B cell (primary cell): Measurements from ENCODE around the gene USP34. TPM values are rescaled to one million over a fixed set of nuclear protein-coding genes. Genes with fewer than 3 reads are reported as not detected.
"Not testable (repeated sequence)": the region's sequence is repeated elsewhere in the genome, so short reads cannot be mapped to it uniquely, and the experiment has no call there.

ENCODE experiments used
- ATAC-seq: fragments of 200-7000 bp; cut with Tn5 transposase; one replicate; pipeline ENCODE4 v1.10.0; 2021; ENCODE audit warnings: low read depth, mild to moderate bottlenecking, moderate number of reproducible peaks, moderate library complexity
- CTCF ChIA-PET: fragments of 350-600 bp; sonication (Branson Sonifier 250); formaldehyde crosslinking; loops from one replicate; lab custom pipeline; 2021; ENCODE audit warnings: antibody characterized with exemption, inconsistent platforms; lab: Charles Lee
- POLR2A ChIA-PET: fragments of 350-600 bp; sonication (Branson Sonifier 250); formaldehyde crosslinking; loops from one replicate; lab custom pipeline; 2021; ENCODE audit warnings: antibody characterized with exemption; lab: Charles Lee
- DNase-seq: peaks from one replicate; pipeline ENCODE4 v3.0.0; 2013
- H2AFZ ChIP-seq: 2 replicates; pipeline ENCODE4 v1.6.1; 2012; ENCODE audit warnings: mild to moderate bottlenecking, low read depth, low read length; ENCODE audit not compliant: insufficient read depth, poor library complexity, severe bottlenecking
- H3K27ac ChIP-seq, 2 donors: 1 replicate in 1 of 2; 2 replicates in 1 of 2; pipeline ENCODE4 v1.5.1; 2012 to 2013; ENCODE audit warnings: low read length in 2 of 2, mild to moderate bottlenecking in 2 of 2, moderate library complexity in 1 of 2
- H3K27me3 ChIP-seq, 4 experiments: fragments of 200-600 bp in 1 of 4; sonication (generic) in 1 of 4; replicated peaks in 1 of 4; 1 replicate in 2 of 4; 2 replicates in 2 of 4; pipeline versions ENCODE4 v1.6.1 to v1.7.0; 2013 to 2016; ENCODE audit warnings: low read length in 3 of 4, mild to moderate bottlenecking in 2 of 4, mixed read lengths in 1 of 4, moderate library complexity in 1 of 4; ENCODE audit not compliant: insufficient read depth in 4 of 4, control insufficient read depth in 3 of 4; ENCODE audit errors: control extremely low read depth in 1 of 4
- H3K36me3 ChIP-seq, 2 experiments: replicated peaks in 1 of 2; 1 replicate in 1 of 2; 2 replicates in 1 of 2; pipeline versions ENCODE4 v1.6.1 to v1.7.1; 2013; ENCODE audit warnings: low read length in 1 of 2; ENCODE audit not compliant: insufficient read depth in 2 of 2, control insufficient read depth in 1 of 2; ENCODE audit errors: control extremely low read depth in 1 of 2, extremely low read depth in 1 of 2
- H3K4me1 ChIP-seq, 2 donors: fragments of 200-600 bp in 1 of 2; sonication (generic) in 1 of 2; 1 replicate in 1 of 2; 2 replicates in 1 of 2; pipeline versions ENCODE4 v1.5.1 to v1.6.1; 2013 to 2017; ENCODE audit warnings: low read length in 2 of 2; ENCODE audit not compliant: control insufficient read depth in 2 of 2, insufficient read depth in 2 of 2
- H3K4me2 ChIP-seq: replicated peaks from 2 replicates; pipeline ENCODE3; 2012; ENCODE audit warnings: mild to moderate bottlenecking, low read depth, low read length; ENCODE audit not compliant: poor library complexity, severe bottlenecking
- H3K4me3 ChIP-seq, 5 experiments: fragments of 200-600 bp in 1 of 5; sonication (generic) in 1 of 5; 1 replicate in 3 of 5; 2 replicates in 2 of 5; pipeline versions ENCODE4 v1.5.1 to v1.7.0; 2011 to 2016; ENCODE audit warnings: low read length in 4 of 5, mild to moderate bottlenecking in 4 of 5, low read depth in 2 of 5, control low read depth in 1 of 5, moderate library complexity in 1 of 5; ENCODE audit not compliant: insufficient read depth in 1 of 5; ENCODE audit errors: control extremely low read depth in 1 of 5, extremely low read depth in 1 of 5
- H3K79me2 ChIP-seq: fragments of 200-600 bp; sonication (generic); one replicate; pipeline ENCODE4 v1.6.0; 2016; ENCODE audit warnings: low read length; ENCODE audit not compliant: control insufficient read depth, insufficient read depth
- H3K9ac ChIP-seq: fragments of 200-600 bp; sonication (generic); 2 replicates; pipeline ENCODE4 v1.6.1; 2017; ENCODE audit warnings: mild to moderate bottlenecking, low read length, moderate library complexity
- H3K9me3 ChIP-seq, 3 donors: one replicate each; pipeline versions ENCODE4 v1.6.1 to v1.7.1; 2013; ENCODE audit warnings: low read length in 2 of 3; ENCODE audit not compliant: control insufficient read depth in 2 of 3, insufficient read depth in 1 of 3; ENCODE audit errors: control extremely low read depth in 1 of 3
- H4K20me1 ChIP-seq: 2 replicates; pipeline ENCODE4 v1.6.0; 2012; ENCODE audit warnings: mild to moderate bottlenecking, low read length; ENCODE audit not compliant: insufficient read depth, control insufficient read depth, poor library complexity, severe bottlenecking
- H3K27ac Mint-ChIP-seq: one replicate; pipeline ENCODE4 v1.8.0; 2021; ENCODE audit warnings: mixed read lengths
- H3K27me3 Mint-ChIP-seq: one replicate; pipeline ENCODE4 v1.8.0; 2021; ENCODE audit warnings: mixed read lengths
- H3K4me1 Mint-ChIP-seq: one replicate; pipeline ENCODE4 v1.8.0; 2021; ENCODE audit warnings: mixed read lengths
- H3K4me3 Mint-ChIP-seq: one replicate; pipeline ENCODE4 v1.8.0; 2021; ENCODE audit warnings: mixed read lengths
- H3K9me3 Mint-ChIP-seq: one replicate; pipeline ENCODE4 v1.8.0; 2022; ENCODE audit warnings: mixed read lengths; ENCODE audit not compliant: insufficient read depth
- CTCF ChIP-seq: fragments of 200-600 bp; IDR thresholded peaks from one replicate; pipeline ENCODE4 v1.8.0; 2022; ENCODE audit warnings: antibody characterized with exemption, mild to moderate bottlenecking
- EZH2 ChIP-seq: IDR thresholded peaks from 2 replicates; pipeline ENCODE4 v1.6.1; 2012; ENCODE audit warnings: borderline replicate concordance, low read depth, mild to moderate bottlenecking, moderate library complexity, low read length; ENCODE audit not compliant: insufficient read depth, poor library complexity, severe bottlenecking
- WGBS: methylation state at CpG from one replicate; pipeline ENCODE4 v1.1.5; 2013; ENCODE audit warnings: missing lambda C conversion rate; ENCODE audit not compliant: insufficient coverage; 5-methylcytosine and 5-hydroxymethylcytosine counted together
- intact Hi-C: fragments of 100-400 bp; cut with micrococcal nuclease; formaldehyde crosslinking; loops from one replicate; pipeline ENCODE4 v1.10.0; 2022
- polyA plus RNA-seq: library from polyadenylated mRNA; depleted of rRNA; stranded (reverse); fragments of >200 nt; gene quantifications from 2 replicates; pipeline ENCODE4 v1.2.3, GENCODE V29; 2012
- total RNA-seq, 2 donors: library from RNA; stranded (reverse); fragments of 120-200 nt in 1 of 2; gene quantifications; 1 replicate in 1 of 2; 2 replicates in 1 of 2; pipeline versions ENCODE4 v1.2.3 to v1.2.4, GENCODE V29; 2013 to 2022

The USP34 gene
- total and polyA plus RNA-seq, 2 donors (not counting 1 experiment from before 2014, with no cell fraction given) = 70.3 to 311 TPM

DNA sequence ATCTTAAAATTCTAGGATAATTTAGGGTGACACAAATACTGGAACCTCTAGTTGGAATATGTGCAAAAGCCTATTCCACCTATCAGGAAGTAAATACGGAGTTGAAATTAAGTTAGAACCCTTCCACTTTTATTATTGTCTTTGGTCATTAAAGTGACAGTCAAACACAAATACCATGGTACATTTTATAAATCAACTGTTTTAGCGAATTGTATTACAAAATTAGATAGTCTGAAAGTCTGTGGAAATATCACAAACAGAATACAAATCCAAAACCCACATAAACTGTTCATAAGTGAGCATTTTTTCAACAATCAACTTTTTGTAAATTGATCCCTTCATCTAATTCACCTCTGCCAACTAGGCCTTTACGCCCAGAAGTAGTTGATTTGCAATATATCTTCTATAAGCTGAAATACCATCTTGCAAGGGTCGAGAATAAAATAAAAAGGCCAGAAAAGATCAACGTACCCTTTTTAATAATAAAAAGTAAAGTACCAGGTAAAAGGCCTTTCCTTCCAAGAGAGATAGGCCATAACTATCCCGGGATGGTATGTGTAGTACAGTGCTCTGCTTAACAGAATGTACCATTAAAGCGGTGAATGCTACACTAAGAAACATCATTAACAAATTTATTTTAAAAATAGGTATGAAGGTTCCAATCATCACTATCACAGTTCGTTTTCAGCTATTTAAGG lies 1.3 kb downstream of the USP34 start:
- ATAC-seq (no peak), DNase-seq (no peak)
- H3K4me1 ChIP-seq = peaks cover 31 to 34% of the 10 kb centered on the region in 2 donors
- no peak for TF ChIP-seq EZH2
- TF ChIP-seq CTCF = no peak
- no CpG with 5 or more reads among the region's 8 CpGs for WGBS
- Mint-ChIP-seq H3K4me3 (peak overlapping the region; percentile 93), H3K27me3 (no peaks in the 10 kb centered on the region), H3K4me1 (peaks cover 40% of the 10 kb centered on the region), H3K9me3 (no peaks in the 10 kb centered on the region), H3K27ac (peak overlapping the region; percentile 96)
- intact Hi-C loops = loop anchor here (2.0 to 5.0 kb wide), 4 partner anchors 27 to 587 kb away; partner anchors contain the start of gene REL
- H3K9me3 ChIP-seq = no peaks in the 10 kb centered on the region
- peak overlapping the region; percentile 85 for H3K9ac ChIP-seq
- H4K20me1 ChIP-seq = peaks cover 25% of the 10 kb centered on the region
- CTCF ChIA-PET = interaction anchor here (0.8 to 4.0 kb wide), 3 partner anchors 9 to 43 kb away, joined by 3 to 30 read pairs (median 4); no protein-coding TSS in a partner anchor
- peaks cover 0 to 2% of the 10 kb centered on the region in 2 experiments for H3K36me3 ChIP-seq
- POLR2A ChIA-PET = interaction anchor here (1.0 to 1.6 kb wide), 3 partner anchors 20 to 69 kb away, joined by 3 to 8 read pairs (median 3); partner anchors contain the start of gene XPO1
- H3K4me3 ChIP-seq = peak overlapping the region; percentile 69 to 88 (median 79)
- H2AFZ ChIP-seq = peak overlapping the region; percentile 63
- H3K4me2 ChIP-seq = peak overlapping the region; percentile 93
- H3K27ac ChIP-seq = peak overlapping the region; percentile 87 to 89
- no peaks in the 10 kb centered on the region for H3K27me3 ChIP-seq
- H3K79me2 ChIP-seq = peaks cover 56% of the 10 kb centered on the region

DNA sequence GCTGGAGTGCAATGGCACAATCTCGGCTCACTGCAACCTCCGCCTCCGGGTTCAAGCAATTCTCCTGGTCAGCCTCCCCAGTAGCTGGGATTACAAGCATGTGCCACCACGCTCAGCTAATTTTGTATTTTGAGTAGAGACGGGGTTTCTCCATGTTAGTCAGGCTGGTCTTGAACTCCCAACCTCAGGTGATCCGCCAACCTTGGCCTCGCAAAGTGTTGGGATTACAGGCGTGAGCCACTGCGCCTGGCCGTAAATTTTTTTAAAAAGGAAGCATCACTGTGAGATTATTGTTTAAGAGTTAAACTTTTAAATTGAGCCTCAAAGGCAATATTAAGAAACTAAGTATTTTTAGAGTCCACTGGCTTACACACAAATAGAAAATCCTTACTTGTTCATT lies 2.7 kb downstream of the USP34 start:
- peaks cover 51% of the 10 kb centered on the region for H3K4me1 Mint-ChIP-seq
- H3K27me3 ChIP-seq, H3K9me3 Mint-ChIP-seq, H3K27ac ChIP-seq, H3K27ac Mint-ChIP-seq, intact Hi-C loops, H2AFZ ChIP-seq, H3K36me3 ChIP-seq, H3K9ac ChIP-seq, H3K9me3 ChIP-seq, H3K27me3 Mint-ChIP-seq, DNase-seq, H3K4me2 ChIP-seq, ATAC-seq, H3K4me3 ChIP-seq: not testable (repeated sequence)
- Histone ChIP-seq H3K79me2 (peaks cover 70% of the 10 kb centered on the region), H3K4me1 (peaks cover 44 to 46% of the 10 kb centered on the region in 2 donors), H4K20me1 (peaks cover 32% of the 10 kb centered on the region)
- ChIA-PET POLR2A (interaction anchor here (0.6 kb wide), 1 partner anchor 30 kb away, joined by 3 read pairs; no protein-coding TSS in a partner anchor), CTCF (interaction anchor here (0.9 to 4.0 kb wide), 3 partner anchors 11 to 42 kb away, joined by 3 to 30 read pairs (median 3); no protein-coding TSS in a partner anchor)
- 97% methylated on average over 5 of the region's 10 CpGs for WGBS
- peak overlapping the region; percentile 93 for H3K4me3 Mint-ChIP-seq
